Gastrocnemius medialis (tissue), 4 donors: Measurements from ENCODE around the gene GPR101. TPM values are rescaled to one million over a fixed set of nuclear protein-coding genes. Genes with fewer than 3 reads are reported as not detected.
A peak's percentile ranks its signal among the peaks of the same experiment; 100 is the strongest.

Experiments
- ATAC-seq, 2 donors: fragments of 150-250 bp; one replicate each; pipeline ENCODE4 v1.9.1; 2016
- DNase-seq, 2 donors: peaks; one replicate each; pipeline ENCODE4 v3.0.0-alpha.2; 2019
- H3K27ac ChIP-seq, 4 donors: fragments of 200-600 bp; sonication (generic); 1 replicate in 1 of 4; 2 replicates in 3 of 4; pipeline ENCODE4 v1.5.1; 2016 to 2018; ENCODE audit warnings: mild to moderate bottlenecking in 2 of 4, moderate library complexity in 1 of 4
- H3K27me3 ChIP-seq, 3 donors: fragments of 200-600 bp; sonication (generic) in 2 of 3; 1 replicate in 1 of 3; 2 replicates in 2 of 3; pipeline versions ENCODE4 v1.5.1 to v1.6.0; 2016 to 2019; ENCODE audit warnings: mild to moderate bottlenecking in 1 of 3, moderate library complexity in 1 of 3
- H3K36me3 ChIP-seq, 2 donors: fragments of 200-600 bp; sonication (generic) in 1 of 2; one replicate each; pipeline ENCODE4 v1.5.1; 2017 to 2018
- H3K4me1 ChIP-seq, 2 donors: fragments of 200-600 bp; sonication (generic) in 1 of 2; one replicate each; pipeline ENCODE4 v1.5.1; 2016 to 2017; ENCODE audit warnings: mild to moderate bottlenecking in 2 of 2
- H3K4me3 ChIP-seq, 4 donors: fragments of 200-600 bp; sonication (generic) in 3 of 4; 1 replicate in 1 of 4; 2 replicates in 3 of 4; pipeline ENCODE4 v1.5.1; 2016 to 2019; ENCODE audit warnings: mild to moderate bottlenecking in 2 of 4
- H3K9me3 ChIP-seq, 3 donors: fragments of 200-600 bp; sonication (generic) in 2 of 3; 1 replicate in 1 of 3; 2 replicates in 2 of 3; pipeline ENCODE4 v1.5.1; 2016 to 2019
- POLR2A ChIP-seq, 2 donors: fragments of 450-650 bp; IDR thresholded peaks; one replicate each; pipeline ENCODE4 v1.6.1; 2017; ENCODE audit warnings: antibody characterized with exemption in 2 of 2, mild to moderate bottlenecking in 2 of 2, moderate library complexity in 2 of 2
- in situ Hi-C, 4 donors: fragments of 200-750 bp; cut with MboI; loops; one replicate each; pipeline versions ENCODE4 v1.15.0 to v1.8.0; 2017; ENCODE audit warnings: low sequenced_read_pairs in 4 of 4
- intact Hi-C: fragments of 100-400 bp; cut with DNase I; formaldehyde crosslinking; loops from one replicate; pipeline ENCODE4 v1.15.1; 2023; ENCODE audit warnings: low total_unique reads
- total RNA-seq, 4 donors: library from RNA; depleted of rRNA; stranded (reverse); fragments of >200 nt; gene quantifications; one replicate each; pipeline versions ENCODE4 v1.1.0 to v1.2.3, GENCODE V29; 2016
- TF ChIP-seq, protein P1 (sequence below), 5 experiments: fragments of 450-650 bp in 3 of 5; fragments of 200-600 bp in 2 of 5; sonication (generic) in 2 of 5; IDR thresholded peaks in 4 of 5; conservative IDR thresholded peaks in 1 of 5; 1 replicate in 4 of 5; 2 replicates in 1 of 5; pipeline ENCODE4 v1.5.1; 2016 to 2019; ENCODE audit warnings: antibody characterized with exemption in 5 of 5, mild to moderate bottlenecking in 3 of 5, moderate library complexity in 3 of 5

Gene GPR101
- total RNA-seq, 4 donors from 2014 or later = not detected

GRCh38 chrX:137051978-137052642 is 18.3 kb upstream of the GPR101 start:
- Histone ChIP-seq H3K4me3 (peak overlapping the region; percentile 36 to 52 (median 50)), H3K9me3 (no peaks in the 10 kb centered on the region), H3K36me3 (no peaks in the 10 kb centered on the region), H3K27me3 (peaks cover 0 to 16% (median 7%) of the 10 kb centered on the region in 3 donors), H3K27ac (no peak overlapping the region), H3K4me1 (no peaks in the 10 kb centered on the region)
- DNase-seq (peak in 1 of 2 donors; percentile 24), ATAC-seq (peak; percentile 63 to 78)
- in situ Hi-C loops = no loop called here
- intact Hi-C loops = loop anchor here (10.0 kb wide), 1 partner anchor 97 kb away; no protein-coding TSS in a partner anchor
- TF ChIP-seq POLR2A (IDR thresholded peaks at IDR 0.05) = no peak
- TF ChIP-seq, protein P1, sequence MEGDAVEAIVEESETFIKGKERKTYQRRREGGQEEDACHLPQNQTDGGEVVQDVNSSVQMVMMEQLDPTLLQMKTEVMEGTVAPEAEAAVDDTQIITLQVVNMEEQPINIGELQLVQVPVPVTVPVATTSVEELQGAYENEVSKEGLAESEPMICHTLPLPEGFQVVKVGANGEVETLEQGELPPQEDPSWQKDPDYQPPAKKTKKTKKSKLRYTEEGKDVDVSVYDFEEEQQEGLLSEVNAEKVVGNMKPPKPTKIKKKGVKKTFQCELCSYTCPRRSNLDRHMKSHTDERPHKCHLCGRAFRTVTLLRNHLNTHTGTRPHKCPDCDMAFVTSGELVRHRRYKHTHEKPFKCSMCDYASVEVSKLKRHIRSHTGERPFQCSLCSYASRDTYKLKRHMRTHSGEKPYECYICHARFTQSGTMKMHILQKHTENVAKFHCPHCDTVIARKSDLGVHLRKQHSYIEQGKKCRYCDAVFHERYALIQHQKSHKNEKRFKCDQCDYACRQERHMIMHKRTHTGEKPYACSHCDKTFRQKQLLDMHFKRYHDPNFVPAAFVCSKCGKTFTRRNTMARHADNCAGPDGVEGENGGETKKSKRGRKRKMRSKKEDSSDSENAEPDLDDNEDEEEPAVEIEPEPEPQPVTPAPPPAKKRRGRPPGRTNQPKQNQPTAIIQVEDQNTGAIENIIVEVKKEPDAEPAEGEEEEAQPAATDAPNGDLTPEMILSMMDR (IDR thresholded peaks at IDR 0.05 in 4 of 5, conservative IDR thresholded peaks at IDR 0.05 in 1 of 5) = peak; percentile 32 to 84 (median 59)

DNA sequence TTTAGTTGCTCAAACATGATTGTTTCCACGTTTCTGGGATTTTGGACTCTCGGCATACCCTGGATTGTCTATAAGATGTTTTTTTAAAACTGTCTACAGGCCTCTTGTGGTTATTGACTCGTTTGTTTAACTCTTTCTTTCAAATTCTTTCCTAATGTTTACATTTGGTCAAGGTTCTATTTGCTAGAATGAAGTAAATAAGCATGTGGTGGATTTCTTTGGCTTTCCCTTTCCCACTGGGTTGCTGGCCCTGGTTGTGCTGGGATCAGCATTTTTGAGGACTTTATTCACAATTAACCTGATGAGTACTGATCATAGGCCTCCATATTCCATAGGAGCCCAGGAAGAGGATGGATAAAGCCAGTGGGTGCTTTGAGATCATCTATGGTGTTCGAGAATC is 11.1 kb upstream of the GPR101 start:
- no peak for TF ChIP-seq POLR2A (IDR thresholded peaks at IDR 0.05)
- TF ChIP-seq, protein P1 (IDR thresholded peaks at IDR 0.05 in 4 of 5, conservative IDR thresholded peaks at IDR 0.05 in 1 of 5) = no peak
- Histone ChIP-seq H3K4me1 (no peaks in the 10 kb centered on the region), H3K27ac (no peak overlapping the region), H3K36me3 (no peaks in the 10 kb centered on the region), H3K4me3 (no peak overlapping the region), H3K27me3 (peaks cover 0 to 3% (median 0%) of the 10 kb centered on the region in 3 donors), H3K9me3 (no peaks in the 10 kb centered on the region)
- intact Hi-C loops (no loop called here), in situ Hi-C loops (no loop called here)
- DNase-seq (no peak), ATAC-seq (no peak)

- no peak overlapping the region for H3K4me3 ChIP-seq
- intact Hi-C loops = no loop called here
- no peaks in the 10 kb centered on the region for H3K4me1 ChIP-seq
- H3K27ac ChIP-seq = no peak overlapping the region
- H3K27me3 ChIP-seq = no peaks in the 10 kb centered on the region
- TF ChIP-seq, protein P1 (IDR thresholded peaks at IDR 0.05 in 4 of 5, conservative IDR thresholded peaks at IDR 0.05 in 1 of 5) = no peak
- no peak for TF ChIP-seq POLR2A (IDR thresholded peaks at IDR 0.05)
- DNase-seq = no peak
- ATAC-seq = no peak
- no peaks in the 10 kb centered on the region for H3K9me3 ChIP-seq
- in situ Hi-C loops = no loop called here
- H3K36me3 ChIP-seq = no peaks in the 10 kb centered on the region
Observed at GRCh38 chrX:137043736-137044135, 9.9 kb upstream of the GPR101 start.

GRCh38 chrX:137041329-137041728 is 7.5 kb upstream of the GPR101 start:
- intact Hi-C loops (no loop called here), in situ Hi-C loops (no loop called here)
- H3K27me3 ChIP-seq = no peaks in the 10 kb centered on the region

More at GRCh38 chrX:137041329-137041728, 7.5 kb upstream of the GPR101 start:
- Histone ChIP-seq H3K4me3 (no peak overlapping the region), H3K4me1 (no peaks in the 10 kb centered on the region), H3K36me3 (no peaks in the 10 kb centered on the region), H3K27ac (no peak overlapping the region), H3K9me3 (no peaks in the 10 kb centered on the region)
- TF ChIP-seq, protein P1 (IDR thresholded peaks at IDR 0.05 in 4 of 5, conservative IDR thresholded peaks at IDR 0.05 in 1 of 5) = no peak
- no peak for TF ChIP-seq POLR2A (IDR thresholded peaks at IDR 0.05)
- ATAC-seq = no peak
- no peak for DNase-seq
